ENCODE measurements around the gene ENTPD3.

DNA sequence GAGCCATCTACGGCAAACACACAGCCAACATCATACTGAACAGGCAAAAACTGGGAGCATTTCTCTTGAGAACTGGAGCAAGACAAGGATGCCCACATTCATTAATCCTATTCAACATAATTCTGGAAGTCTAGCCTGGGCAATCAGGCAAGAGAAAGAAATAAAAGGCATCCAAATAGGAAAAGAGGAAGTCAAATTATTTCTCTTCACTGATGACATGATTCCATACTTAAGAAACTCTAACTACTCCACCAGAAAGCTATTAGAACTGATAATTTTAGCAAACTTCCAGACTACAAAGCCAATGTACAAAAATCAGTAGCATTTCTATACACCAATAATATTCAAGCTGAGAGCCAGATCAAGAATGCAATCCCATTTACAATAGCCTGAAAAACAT is 17.3 kb upstream of the ENTPD3 start:
- TF ChIP-seq, protein P1, sequence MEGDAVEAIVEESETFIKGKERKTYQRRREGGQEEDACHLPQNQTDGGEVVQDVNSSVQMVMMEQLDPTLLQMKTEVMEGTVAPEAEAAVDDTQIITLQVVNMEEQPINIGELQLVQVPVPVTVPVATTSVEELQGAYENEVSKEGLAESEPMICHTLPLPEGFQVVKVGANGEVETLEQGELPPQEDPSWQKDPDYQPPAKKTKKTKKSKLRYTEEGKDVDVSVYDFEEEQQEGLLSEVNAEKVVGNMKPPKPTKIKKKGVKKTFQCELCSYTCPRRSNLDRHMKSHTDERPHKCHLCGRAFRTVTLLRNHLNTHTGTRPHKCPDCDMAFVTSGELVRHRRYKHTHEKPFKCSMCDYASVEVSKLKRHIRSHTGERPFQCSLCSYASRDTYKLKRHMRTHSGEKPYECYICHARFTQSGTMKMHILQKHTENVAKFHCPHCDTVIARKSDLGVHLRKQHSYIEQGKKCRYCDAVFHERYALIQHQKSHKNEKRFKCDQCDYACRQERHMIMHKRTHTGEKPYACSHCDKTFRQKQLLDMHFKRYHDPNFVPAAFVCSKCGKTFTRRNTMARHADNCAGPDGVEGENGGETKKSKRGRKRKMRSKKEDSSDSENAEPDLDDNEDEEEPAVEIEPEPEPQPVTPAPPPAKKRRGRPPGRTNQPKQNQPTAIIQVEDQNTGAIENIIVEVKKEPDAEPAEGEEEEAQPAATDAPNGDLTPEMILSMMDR (IDR thresholded peaks at IDR 0.05; ENCODE audit: insufficient read depth, low read length, poor library complexity, severe bottlenecking) = no peak
- TF ChIP-seq EZH2phosphoT487 (conservative IDR thresholded peaks at IDR 0.05; ENCODE audit: low read length) = no peak
